ENCODE data around the gene TAS2R20.

Gene TAS2R20

GRCh38 chr12:11007608-11008007, 9.5 kb upstream of the TAS2R20 start:
- H3K9me3 ChIP-seq (ENCODE audit: low read length) = no peaks in the 10 kb centered on the region
- H3K4me3 ChIP-seq (ENCODE audit: low read depth in 1 of 2, low read length in 2 of 2) = no peak overlapping the region
- H3K4me1 ChIP-seq (ENCODE audit: insufficient read depth, low read length) = no peaks in the 10 kb centered on the region
- no peaks in the 10 kb centered on the region for H3K36me3 ChIP-seq (ENCODE audit: insufficient read depth, low read length)
- H3K27me3 ChIP-seq (ENCODE audit: control insufficient read depth in 1 of 2, insufficient read depth in 2 of 2, low read length in 2 of 2) = no peaks in the 10 kb centered on the region
- no peak overlapping the region for H3K27ac ChIP-seq (ENCODE audit: low read depth, low read length)
- no peak overlapping the region for H3K9ac ChIP-seq (ENCODE audit: low read length)

GRCh38 chr12:10994307-10994706, 3.8 kb downstream of the TAS2R20 start:
- no peak overlapping the region for H3K9ac ChIP-seq (ENCODE audit: low read length)
- no peak overlapping the region for H3K4me3 ChIP-seq (ENCODE audit: low read depth in 1 of 2, low read length in 2 of 2)

GRCh38 chr12:10989107-10989506, 9.0 kb downstream of the TAS2R20 start:
- Histone ChIP-seq H3K27me3 (ENCODE audit: control insufficient read depth in 1 of 2, insufficient read depth in 2 of 2, low read length in 2 of 2) (no peaks in the 10 kb centered on the region), H3K27ac (ENCODE audit: low read depth, low read length) (no peak overlapping the region), H3K4me1 (ENCODE audit: insufficient read depth, low read length) (no peaks in the 10 kb centered on the region), H3K4me3 (ENCODE audit: low read depth in 1 of 2, low read length in 2 of 2) (no peak overlapping the region), H3K9ac (ENCODE audit: low read length) (no peak overlapping the region), H3K36me3 (ENCODE audit: insufficient read depth, low read length) (no peaks in the 10 kb centered on the region), H3K9me3 (ENCODE audit: low read length) (no peaks in the 10 kb centered on the region)

More at GRCh38 chr12:10994307-10994706, 3.8 kb downstream of the TAS2R20 start:
- H3K4me1 ChIP-seq (ENCODE audit: insufficient read depth, low read length) = no peaks in the 10 kb centered on the region
- no peaks in the 10 kb centered on the region for H3K9me3 ChIP-seq (ENCODE audit: low read length)
- no peak overlapping the region for H3K27ac ChIP-seq (ENCODE audit: low read depth, low read length)
- H3K27me3 ChIP-seq (ENCODE audit: control insufficient read depth in 1 of 2, insufficient read depth in 2 of 2, low read length in 2 of 2) = no peaks in the 10 kb centered on the region
- no peaks in the 10 kb centered on the region for H3K36me3 ChIP-seq (ENCODE audit: insufficient read depth, low read length)

GRCh38 chr12:10986812-10987211, 11.3 kb downstream of the TAS2R20 start, which contains the start of gene TAS2R50:
Gene TAS2R50 (minus strand): TSS chr12:10986912. CDS start chr12:10986860, 52 bp downstream.
- Histone ChIP-seq H3K36me3 (ENCODE audit: insufficient read depth, low read length) (no peaks in the 10 kb centered on the region), H3K9ac (ENCODE audit: low read length) (no peak within 1 kb of the TSS), H3K9me3 (ENCODE audit: low read length) (no peaks in the 10 kb centered on the region), H3K4me3 (ENCODE audit: low read depth in 1 of 2, low read length in 2 of 2) (no peak within 1 kb of the TSS), H3K4me1 (ENCODE audit: insufficient read depth, low read length) (no peaks in the 10 kb centered on the region), H3K27ac (ENCODE audit: low read depth, low read length) (no peak within 1 kb of the TSS), H3K27me3 (ENCODE audit: control insufficient read depth in 1 of 2, insufficient read depth in 2 of 2, low read length in 2 of 2) (no peaks in the 10 kb centered on the region)

- Histone ChIP-seq H3K4me1 (ENCODE audit: insufficient read depth, low read length) (no peaks in the 10 kb centered on the region), H3K27me3 (ENCODE audit: control insufficient read depth in 1 of 2, insufficient read depth in 2 of 2, low read length in 2 of 2) (no peaks in the 10 kb centered on the region), H3K9me3 (ENCODE audit: low read length) (no peaks in the 10 kb centered on the region), H3K9ac (ENCODE audit: low read length) (no peak overlapping the region), H3K36me3 (ENCODE audit: insufficient read depth, low read length) (no peaks in the 10 kb centered on the region), H3K27ac (ENCODE audit: low read depth, low read length) (no peak overlapping the region), H3K4me3 (ENCODE audit: low read depth in 1 of 2, low read length in 2 of 2) (no peak overlapping the region)
These were observed 15.9 kb downstream of the TAS2R20 start for GRCh38 chr12:10982244-10982643.

- no peak overlapping the region for H3K4me3 ChIP-seq (ENCODE audit: low read depth in 1 of 2, low read length in 2 of 2)
- H3K36me3 ChIP-seq (ENCODE audit: insufficient read depth, low read length) = no peaks in the 10 kb centered on the region
- no peak overlapping the region for H3K9ac ChIP-seq (ENCODE audit: low read length)
- H3K27me3 ChIP-seq (ENCODE audit: control insufficient read depth in 1 of 2, insufficient read depth in 2 of 2, low read length in 2 of 2) = no peaks in the 10 kb centered on the region
- no peaks in the 10 kb centered on the region for H3K4me1 ChIP-seq (ENCODE audit: insufficient read depth, low read length)
- H3K9me3 ChIP-seq (ENCODE audit: low read length) = no peaks in the 10 kb centered on the region
- no peak overlapping the region for H3K27ac ChIP-seq (ENCODE audit: low read depth, low read length)
These were observed 23.1 kb downstream of the TAS2R20 start for GRCh38 chr12:10974965-10975364.

- Histone ChIP-seq H3K27me3 (ENCODE audit: control insufficient read depth in 1 of 2, insufficient read depth in 2 of 2, low read length in 2 of 2) (no peaks in the 10 kb centered on the region), H3K36me3 (ENCODE audit: insufficient read depth, low read length) (no peaks in the 10 kb centered on the region), H3K9ac (ENCODE audit: low read length) (no peak overlapping the region), H3K9me3 (ENCODE audit: low read length) (no peaks in the 10 kb centered on the region), H3K4me3 (ENCODE audit: low read depth in 1 of 2, low read length in 2 of 2) (no peak overlapping the region), H3K27ac (ENCODE audit: low read depth, low read length) (no peak overlapping the region), H3K4me1 (ENCODE audit: insufficient read depth, low read length) (no peaks in the 10 kb centered on the region)
These were observed 29.2 kb downstream of the TAS2R20 start for GRCh38 chr12:10968765-10969456.

GRCh38 chr12:10967409-10967808, 30.7 kb downstream of the TAS2R20 start:
- Histone ChIP-seq H3K36me3 (ENCODE audit: insufficient read depth, low read length) (no peaks in the 10 kb centered on the region), H3K27me3 (ENCODE audit: control insufficient read depth in 1 of 2, insufficient read depth in 2 of 2, low read length in 2 of 2) (no peaks in the 10 kb centered on the region), H3K9ac (ENCODE audit: low read length) (no peak overlapping the region), H3K4me1 (ENCODE audit: insufficient read depth, low read length) (no peaks in the 10 kb centered on the region), H3K27ac (ENCODE audit: low read depth, low read length) (no peak overlapping the region), H3K9me3 (ENCODE audit: low read length) (no peaks in the 10 kb centered on the region), H3K4me3 (ENCODE audit: low read depth in 1 of 2, low read length in 2 of 2) (no peak overlapping the region)

- no peaks in the 10 kb centered on the region for H3K9me3 ChIP-seq (ENCODE audit: low read length)
- H3K36me3 ChIP-seq (ENCODE audit: insufficient read depth, low read length) = no peaks in the 10 kb centered on the region
- H3K9ac ChIP-seq (ENCODE audit: low read length) = no peak overlapping the region
- H3K4me3 ChIP-seq (ENCODE audit: low read depth in 1 of 2, low read length in 2 of 2) = no peak overlapping the region
- H3K27ac ChIP-seq (ENCODE audit: low read depth, low read length) = no peak overlapping the region
- H3K4me1 ChIP-seq (ENCODE audit: insufficient read depth, low read length) = no peaks in the 10 kb centered on the region
- H3K27me3 ChIP-seq (ENCODE audit: control insufficient read depth in 1 of 2, insufficient read depth in 2 of 2, low read length in 2 of 2) = no peaks in the 10 kb centered on the region
These were observed 31.8 kb downstream of the TAS2R20 start for GRCh38 chr12:10966314-10966713.

GRCh38 chr12:10965476-10965875, 32.6 kb downstream of the TAS2R20 start:
- H3K9ac ChIP-seq (ENCODE audit: low read length) = no peak overlapping the region
- H3K36me3 ChIP-seq (ENCODE audit: insufficient read depth, low read length) = no peaks in the 10 kb centered on the region
- no peaks in the 10 kb centered on the region for H3K4me1 ChIP-seq (ENCODE audit: insufficient read depth, low read length)
- H3K9me3 ChIP-seq (ENCODE audit: low read length) = no peaks in the 10 kb centered on the region
- H3K27ac ChIP-seq (ENCODE audit: low read depth, low read length) = no peak overlapping the region
- H3K27me3 ChIP-seq (ENCODE audit: control insufficient read depth in 1 of 2, insufficient read depth in 2 of 2, low read length in 2 of 2) = no peaks in the 10 kb centered on the region
- no peak overlapping the region for H3K4me3 ChIP-seq (ENCODE audit: low read depth in 1 of 2, low read length in 2 of 2)

- Histone ChIP-seq H3K4me3 (ENCODE audit: low read depth in 1 of 2, low read length in 2 of 2) (no peak overlapping the region), H3K36me3 (ENCODE audit: insufficient read depth, low read length) (no peaks in the 10 kb centered on the region), H3K27me3 (ENCODE audit: control insufficient read depth in 1 of 2, insufficient read depth in 2 of 2, low read length in 2 of 2) (no peaks in the 10 kb centered on the region), H3K9me3 (ENCODE audit: low read length) (no peaks in the 10 kb centered on the region), H3K27ac (ENCODE audit: low read depth, low read length) (no peak overlapping the region), H3K4me1 (ENCODE audit: insufficient read depth, low read length) (no peaks in the 10 kb centered on the region), H3K9ac (ENCODE audit: low read length) (no peak overlapping the region)
These were observed 37.9 kb downstream of the TAS2R20 start for GRCh38 chr12:10960211-10960610.

GRCh38 chr12:10959804-10960203, 38.3 kb downstream of the TAS2R20 start:
- Histone ChIP-seq H3K9me3 (ENCODE audit: low read length) (no peaks in the 10 kb centered on the region), H3K9ac (ENCODE audit: low read length) (no peak overlapping the region), H3K4me1 (ENCODE audit: insufficient read depth, low read length) (no peaks in the 10 kb centered on the region)

More at GRCh38 chr12:10959804-10960203, 38.3 kb downstream of the TAS2R20 start:
- Histone ChIP-seq H3K4me3 (ENCODE audit: low read depth in 1 of 2, low read length in 2 of 2) (no peak overlapping the region), H3K27ac (ENCODE audit: low read depth, low read length) (no peak overlapping the region), H3K36me3 (ENCODE audit: insufficient read depth, low read length) (no peaks in the 10 kb centered on the region), H3K27me3 (ENCODE audit: control insufficient read depth in 1 of 2, insufficient read depth in 2 of 2, low read length in 2 of 2) (no peaks in the 10 kb centered on the region)

All from muscle layer of colon (tissue), 2 donors.